ENCODE measurements around the gene C19orf85.

DNA sequence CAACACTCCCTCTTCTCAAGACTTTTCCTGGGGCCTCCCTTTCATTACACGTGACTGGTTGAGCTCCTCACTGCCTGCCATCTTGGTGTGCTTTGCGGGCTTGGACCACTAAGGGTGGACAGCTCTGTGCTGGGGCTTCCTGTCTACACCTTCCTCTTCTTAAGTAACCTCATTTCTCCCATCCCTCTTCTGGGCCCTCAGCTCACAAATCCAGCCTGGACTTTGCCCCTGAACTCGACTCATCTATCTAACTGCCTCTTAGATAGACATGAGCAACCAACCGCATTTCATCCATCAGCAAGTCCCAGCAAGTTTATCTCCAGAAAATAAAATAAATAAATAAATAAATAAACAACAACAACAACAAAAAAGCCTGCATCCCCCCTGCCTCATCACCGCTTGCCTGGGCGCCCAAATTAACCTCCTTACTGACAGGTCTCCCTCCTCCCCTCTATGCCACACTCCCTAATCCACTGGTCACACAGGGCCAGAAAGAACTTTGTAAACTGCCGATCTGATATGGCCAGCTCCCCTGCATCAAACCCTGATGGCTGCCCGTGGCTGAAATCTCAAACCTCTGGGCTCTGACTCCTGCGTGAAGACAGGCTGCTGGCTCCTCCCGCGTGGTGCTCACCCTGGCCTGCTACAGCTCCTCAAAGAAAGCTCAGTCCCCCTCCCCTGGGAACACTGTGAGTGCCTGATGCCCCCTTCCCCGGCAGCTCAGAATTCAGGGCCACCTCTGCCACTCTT, 10.9 kb downstream of the C19orf85 start:
- TF ChIP-seq, protein P1, sequence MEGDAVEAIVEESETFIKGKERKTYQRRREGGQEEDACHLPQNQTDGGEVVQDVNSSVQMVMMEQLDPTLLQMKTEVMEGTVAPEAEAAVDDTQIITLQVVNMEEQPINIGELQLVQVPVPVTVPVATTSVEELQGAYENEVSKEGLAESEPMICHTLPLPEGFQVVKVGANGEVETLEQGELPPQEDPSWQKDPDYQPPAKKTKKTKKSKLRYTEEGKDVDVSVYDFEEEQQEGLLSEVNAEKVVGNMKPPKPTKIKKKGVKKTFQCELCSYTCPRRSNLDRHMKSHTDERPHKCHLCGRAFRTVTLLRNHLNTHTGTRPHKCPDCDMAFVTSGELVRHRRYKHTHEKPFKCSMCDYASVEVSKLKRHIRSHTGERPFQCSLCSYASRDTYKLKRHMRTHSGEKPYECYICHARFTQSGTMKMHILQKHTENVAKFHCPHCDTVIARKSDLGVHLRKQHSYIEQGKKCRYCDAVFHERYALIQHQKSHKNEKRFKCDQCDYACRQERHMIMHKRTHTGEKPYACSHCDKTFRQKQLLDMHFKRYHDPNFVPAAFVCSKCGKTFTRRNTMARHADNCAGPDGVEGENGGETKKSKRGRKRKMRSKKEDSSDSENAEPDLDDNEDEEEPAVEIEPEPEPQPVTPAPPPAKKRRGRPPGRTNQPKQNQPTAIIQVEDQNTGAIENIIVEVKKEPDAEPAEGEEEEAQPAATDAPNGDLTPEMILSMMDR (conservative IDR thresholded peaks at IDR 0.05; ENCODE audit: low read depth, low read length), result no peak
- TF ChIP-seq EZH2 (IDR thresholded peaks at IDR 0.05; ENCODE audit: low read length, unreplicated experiment), result no peak

Data from PC-3 (cell line).